Activated CD8-positive, alpha-beta T cell treated with anti-CD3 and anti-CD28 coated beads, Interleukin-2, amount 10 ng/mL, durations not matched to agents 7 days and 5 days (primary cell): ENCODE measurements around the gene SREBF1. TPM values are rescaled to one million over a fixed set of nuclear protein-coding genes. Genes with fewer than 3 reads are reported as not detected.
A peak's percentile ranks its signal among the peaks of the same experiment; 100 is the strongest.

Experiments used
- ATAC-seq: fragments of 150-1000 bp; cut with Tn5 transposase; one replicate; pipeline ENCODE4 v1.10.0; 2021; ENCODE audit warnings: moderate library complexity
- CTCF ChIA-PET: fragments of 350-600 bp; sonication (Branson Sonifier 250); formaldehyde crosslinking; loops from one replicate; lab custom pipeline; 2021; ENCODE audit warnings: antibody characterized with exemption; lab: Charles Lee
- POLR2A ChIA-PET: fragments of 350-600 bp; sonication (Branson Sonifier 250); formaldehyde crosslinking; loops from one replicate; lab custom pipeline; 2021; ENCODE audit warnings: antibody characterized with exemption; lab: Charles Lee
- DNase-seq: peaks from one replicate; pipeline ENCODE4 v3.0.0-alpha.2; 2020
- H3K27ac Mint-ChIP-seq: one replicate; pipeline ENCODE4 v1.8.0; 2021; ENCODE audit warnings: mild to moderate bottlenecking, mixed read lengths
- H3K27me3 Mint-ChIP-seq: one replicate; pipeline ENCODE4 v1.8.0; 2021; ENCODE audit warnings: low read depth, mixed read lengths
- H3K36me3 Mint-ChIP-seq: one replicate; pipeline ENCODE4 v1.8.0; 2021; ENCODE audit warnings: low read depth, mixed read lengths
- H3K4me1 Mint-ChIP-seq: one replicate; pipeline ENCODE4 v1.8.0; 2021; ENCODE audit warnings: low read depth, mixed read lengths
- H3K4me3 Mint-ChIP-seq: one replicate; pipeline ENCODE4 v1.8.0; 2021; ENCODE audit warnings: mild to moderate bottlenecking, mixed read lengths
- H3K9me3 Mint-ChIP-seq: one replicate; pipeline ENCODE4 v1.8.0; 2022; ENCODE audit warnings: mixed read lengths; ENCODE audit not compliant: insufficient read depth
- total RNA-seq, 2 experiments: library from RNA; stranded (reverse); gene quantifications; one replicate each; pipeline ENCODE4 v1.2.3, GENCODE V29; 2021

SREBF1 gene
- total RNA-seq, 2 experiments from 2014 or later = 212 to 254 TPM

GRCh38 chr17:17837966-17838962 lies 1.5 kb upstream of the SREBF1 start:
- no peak for ATAC-seq
- POLR2A ChIA-PET = interaction anchor here (0.6 to 4.8 kb wide), 7 partner anchors 10 to 159 kb away, joined by 3 to 117 read pairs (median 4); no protein-coding TSS in a partner anchor
- no peak for DNase-seq
- Mint-ChIP-seq H3K4me1 (peaks cover 75% of the 10 kb centered on the region), H3K9me3 (no peaks in the 10 kb centered on the region), H3K27me3 (no peaks in the 10 kb centered on the region), H3K4me3 (peak overlapping the region; percentile 78), H3K36me3 (peaks cover 26% of the 10 kb centered on the region), H3K27ac (peak overlapping the region; percentile 91)
- CTCF ChIA-PET = interaction anchor here (0.9 to 1.7 kb wide), 6 partner anchors 11 to 22 kb away, joined by 3 to 7 read pairs (median 4); no protein-coding TSS in a partner anchor

GRCh38 chr17:17837380-17837821 lies 615 bp upstream of the SREBF1 start:
- no peaks in the 10 kb centered on the region for H3K9me3 Mint-ChIP-seq
- no peaks in the 10 kb centered on the region for H3K27me3 Mint-ChIP-seq
- ChIA-PET POLR2A (interaction anchor here (1.1 to 4.8 kb wide), 9 partner anchors 10 to 155 kb away, joined by 3 to 117 read pairs (median 9); no protein-coding TSS in a partner anchor), CTCF (interaction anchor here (1.0 to 2.4 kb wide), 6 partner anchors 12 to 341 kb away, joined by 3 to 33 read pairs (median 5); partner anchors contain the start of gene RASD1)
- H3K4me3 Mint-ChIP-seq = peak overlapping the region; percentile 96
- peaks cover 76% of the 10 kb centered on the region for H3K4me1 Mint-ChIP-seq
- peaks cover 27% of the 10 kb centered on the region for H3K36me3 Mint-ChIP-seq
- DNase-seq (no peak), ATAC-seq (no peak)
- H3K27ac Mint-ChIP-seq = peak overlapping the region; percentile 91

DNA sequence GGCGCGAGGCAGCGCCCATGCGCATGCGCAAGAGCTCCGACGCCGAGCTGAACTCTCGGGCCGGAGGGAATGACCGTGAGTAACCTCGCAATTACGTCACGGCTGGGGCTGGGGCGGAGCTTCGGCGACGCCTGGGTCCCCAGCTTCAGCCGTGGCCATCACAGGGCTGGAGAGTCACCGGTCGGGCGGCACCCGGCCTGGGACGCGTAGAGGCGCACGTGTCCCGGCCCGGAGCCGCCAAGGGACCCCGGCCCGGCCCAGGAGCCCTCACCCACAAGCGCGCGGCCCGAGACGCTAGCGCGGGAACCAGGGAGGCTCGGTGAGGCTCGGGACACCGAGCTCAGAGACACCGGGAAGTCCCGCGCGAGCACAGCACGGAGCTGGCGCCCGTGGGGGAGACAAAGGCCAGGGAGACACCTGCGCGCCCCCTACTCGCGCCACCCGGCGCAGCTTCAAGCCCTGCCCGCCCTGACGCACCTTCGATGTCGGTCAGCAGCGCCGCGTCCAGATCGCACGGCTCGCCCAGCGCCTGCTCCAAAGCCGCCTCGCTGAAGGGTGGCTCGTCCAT lies 452 bp downstream of the SREBF1 start:
- POLR2A ChIA-PET = interaction anchor here (0.8 to 4.8 kb wide), 21 partner anchors 11 to 154 kb away, joined by 3 to 117 read pairs (median 5); partner anchors contain the start of genes DRC3 and TOM1L2
- Mint-ChIP-seq H3K27me3 (no peaks in the 10 kb centered on the region), H3K27ac (peak overlapping the region; percentile 93), H3K9me3 (no peaks in the 10 kb centered on the region), H3K4me3 (peak overlapping the region; percentile 96), H3K36me3 (peaks cover 35% of the 10 kb centered on the region), H3K4me1 (peaks cover 76% of the 10 kb centered on the region)
- CTCF ChIA-PET = interaction anchor here (0.7 to 2.4 kb wide), 15 partner anchors 9 to 340 kb away, joined by 3 to 33 read pairs (median 3); partner anchors contain the start of gene RASD1
- DNase-seq = peak; percentile 98
- peak; percentile 73 for ATAC-seq

DNA sequence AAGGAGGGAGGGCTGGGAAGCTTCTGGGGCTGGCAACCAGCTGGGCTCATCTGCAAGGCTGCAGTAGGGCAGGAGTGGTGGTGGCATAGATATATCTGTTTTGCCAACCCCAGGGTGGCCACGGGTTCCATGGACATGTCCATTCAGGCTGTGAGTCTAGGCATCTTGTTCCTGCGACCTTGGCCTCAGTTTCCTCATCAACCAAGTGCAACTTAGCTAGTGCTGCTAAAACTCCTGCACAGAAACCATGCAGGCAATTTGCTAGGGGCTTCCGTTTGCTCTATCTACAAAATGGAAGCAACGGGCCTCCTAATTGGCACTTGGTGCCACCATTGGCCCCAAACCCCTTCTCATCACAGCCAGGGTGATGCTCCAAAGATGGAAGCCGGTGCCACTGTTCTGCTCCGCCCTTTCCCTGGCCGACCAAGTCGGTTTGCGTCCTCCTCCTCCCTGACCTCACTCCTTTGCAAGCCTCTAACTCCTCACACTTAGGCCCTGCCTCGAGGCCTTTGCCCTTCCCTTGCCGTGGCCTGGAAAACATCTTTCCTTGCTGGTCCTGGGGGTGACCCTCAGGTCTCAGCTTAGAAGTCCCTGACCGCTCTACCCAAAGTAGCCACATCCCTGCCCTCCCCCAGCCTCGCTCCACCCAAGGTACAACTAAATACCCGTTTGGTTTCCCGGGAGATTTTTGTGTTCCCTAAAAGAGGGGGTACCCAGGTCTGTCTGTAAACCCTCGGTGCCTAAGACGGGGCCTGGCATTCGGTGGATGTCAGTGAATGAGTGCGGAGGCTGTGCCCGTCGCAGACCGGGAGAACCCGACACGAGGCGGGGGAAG lies 1.2 kb downstream of the SREBF1 start:
- Mint-ChIP-seq H3K4me3 (peak overlapping the region; percentile 96), H3K9me3 (no peaks in the 10 kb centered on the region), H3K4me1 (peaks cover 74% of the 10 kb centered on the region), H3K36me3 (peaks cover 40% of the 10 kb centered on the region), H3K27me3 (no peaks in the 10 kb centered on the region), H3K27ac (peak overlapping the region; percentile 93)
- ChIA-PET CTCF (interaction anchor here (0.7 to 2.4 kb wide), 18 partner anchors 8 to 339 kb away, joined by 3 to 33 read pairs (median 3); partner anchors contain the start of gene RASD1), POLR2A (interaction anchor here (0.8 to 4.8 kb wide), 19 partner anchors 11 to 153 kb away, joined by 3 to 117 read pairs (median 5); partner anchors contain the start of genes DRC3 and TOM1L2)
- DNase-seq (no peak), ATAC-seq (no peak)

DNA sequence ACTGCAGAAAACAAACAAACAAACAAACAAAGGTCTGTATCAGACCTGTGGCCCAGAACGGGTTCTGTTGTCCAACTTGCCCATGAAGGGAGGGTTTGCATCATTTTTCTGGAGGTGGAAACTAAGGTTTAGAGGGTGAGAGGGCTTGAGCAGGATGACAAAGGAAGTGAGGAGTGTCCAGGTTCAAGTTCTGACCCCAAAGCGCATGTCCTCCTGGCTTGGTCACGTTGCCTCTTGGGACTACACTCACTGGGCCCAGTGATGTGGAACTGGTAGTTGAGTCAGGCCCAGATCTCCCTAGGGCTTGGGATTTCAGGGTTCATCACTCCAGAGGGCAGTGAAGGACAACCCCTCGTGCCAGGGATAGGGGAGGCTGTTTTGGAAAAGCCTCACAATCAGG lies 1.8 kb downstream of the SREBF1 start:
- Mint-ChIP-seq H3K27me3 (no peaks in the 10 kb centered on the region), H3K36me3 (peaks cover 40% of the 10 kb centered on the region), H3K9me3 (no peaks in the 10 kb centered on the region), H3K27ac (peak overlapping the region; percentile 93), H3K4me3 (peak overlapping the region; percentile 96), H3K4me1 (peaks cover 76% of the 10 kb centered on the region)
- POLR2A ChIA-PET = interaction anchor here (1.0 to 4.8 kb wide), 4 partner anchors 11 to 20 kb away, joined by 4 to 117 read pairs (median 26); no protein-coding TSS in a partner anchor
- DNase-seq (no peak), ATAC-seq (no peak)
- CTCF ChIA-PET = interaction anchor here (0.9 to 2.4 kb wide), 8 partner anchors 11 to 152 kb away, joined by 3 to 33 read pairs (median 5); no protein-coding TSS in a partner anchor

DNA sequence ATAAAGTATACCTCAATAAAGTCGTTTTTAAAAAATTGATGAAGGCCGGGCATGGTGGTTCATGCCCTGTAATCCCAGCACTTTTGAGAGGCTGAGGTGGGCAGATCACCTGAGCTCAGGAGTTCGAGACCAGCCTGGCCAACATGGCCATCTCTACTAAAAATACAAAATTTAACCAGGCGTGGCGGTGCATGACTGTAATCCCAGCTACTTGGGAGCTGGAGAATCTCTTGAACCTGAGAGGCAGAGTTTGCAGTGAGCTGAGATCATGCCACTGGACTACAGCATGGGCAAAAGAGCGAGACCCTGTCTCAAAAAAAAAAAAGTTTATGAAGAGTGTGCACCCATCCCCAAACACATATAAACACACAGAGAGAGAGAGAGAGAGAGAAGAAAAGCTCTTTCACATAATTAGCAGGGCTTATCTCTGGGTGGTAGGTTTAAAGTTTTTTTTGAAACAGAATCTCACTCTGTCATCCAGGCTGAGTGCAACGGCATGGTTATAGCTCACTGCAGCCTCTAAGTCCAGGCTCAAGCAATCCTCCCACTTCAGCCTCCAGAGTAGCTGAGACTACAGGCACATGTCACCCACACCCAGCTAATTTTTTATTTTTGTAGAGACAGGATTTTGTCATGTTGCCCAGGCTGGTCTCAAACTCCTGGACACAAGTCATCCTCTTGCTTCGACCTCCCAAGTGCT lies 3.0 kb downstream of the SREBF1 start:
- ChIA-PET POLR2A (interaction anchor here (0.7 to 1.9 kb wide), 8 partner anchors 8 to 36 kb away, joined by 3 to 6 read pairs (median 3); no protein-coding TSS in a partner anchor), CTCF (interaction anchor here (1.0 to 2.2 kb wide), 6 partner anchors 10 to 28 kb away, joined by 3 to 10 read pairs (median 4); no protein-coding TSS in a partner anchor)
- Mint-ChIP-seq H3K4me3 (peak overlapping the region; percentile 96), H3K27me3 (no peaks in the 10 kb centered on the region), H3K27ac (peak overlapping the region; percentile 93), H3K4me1 (peaks cover 72% of the 10 kb centered on the region), H3K9me3 (no peaks in the 10 kb centered on the region), H3K36me3 (peaks cover 42% of the 10 kb centered on the region)
- no peak for ATAC-seq
- no peak for DNase-seq

- Mint-ChIP-seq H3K27me3 (no peaks in the 10 kb centered on the region), H3K9me3 (no peaks in the 10 kb centered on the region), H3K4me1 (peaks cover 72% of the 10 kb centered on the region), H3K27ac (no peak overlapping the region), H3K36me3 (peaks cover 47% of the 10 kb centered on the region), H3K4me3 (no peak overlapping the region)
- ChIA-PET CTCF (no interaction called here), POLR2A (no interaction called here)
- DNase-seq (no peak), ATAC-seq (no peak)
These were observed 4.8 kb downstream of the SREBF1 start for GRCh38 chr17:17832032-17832363.

GRCh38 chr17:17831208-17832031 lies 5.4 kb downstream of the SREBF1 start:
- H3K27ac Mint-ChIP-seq = peak overlapping the region; percentile 30
- DNase-seq = no peak
- CTCF ChIA-PET = interaction anchor here (1.2 kb wide), 1 partner anchor 46 kb away, joined by 3 read pairs; no protein-coding TSS in a partner anchor
- H3K4me3 Mint-ChIP-seq = no peak overlapping the region
- no peaks in the 10 kb centered on the region for H3K27me3 Mint-ChIP-seq
- peaks cover 53% of the 10 kb centered on the region for H3K36me3 Mint-ChIP-seq
- H3K4me1 Mint-ChIP-seq = peaks cover 76% of the 10 kb centered on the region
- ATAC-seq = no peak
- POLR2A ChIA-PET = interaction anchor here (0.6 to 0.9 kb wide), 2 partner anchors 16 to 18 kb away, joined by 3 to 4 read pairs; no protein-coding TSS in a partner anchor
- H3K9me3 Mint-ChIP-seq = no peaks in the 10 kb centered on the region

GRCh38 chr17:17830740-17831207 lies 6.0 kb downstream of the SREBF1 start:
- H3K36me3 Mint-ChIP-seq = peaks cover 55% of the 10 kb centered on the region
- ChIA-PET POLR2A (interaction anchor here (0.6 to 0.9 kb wide), 2 partner anchors 17 to 18 kb away, joined by 3 to 4 read pairs; no protein-coding TSS in a partner anchor), CTCF (interaction anchor here (1.2 kb wide), 1 partner anchor 46 kb away, joined by 3 read pairs; no protein-coding TSS in a partner anchor)
- no peak overlapping the region for H3K4me3 Mint-ChIP-seq
- peak overlapping the region; percentile 30 for H3K27ac Mint-ChIP-seq
- peaks cover 79% of the 10 kb centered on the region for H3K4me1 Mint-ChIP-seq
- no peak for ATAC-seq
- DNase-seq = no peak
- H3K27me3 Mint-ChIP-seq = no peaks in the 10 kb centered on the region
- H3K9me3 Mint-ChIP-seq = no peaks in the 10 kb centered on the region
